Measurements from ENCODE around the gene NIM1K.

GRCh38 chr5:43316421-43316820, 124.4 kb downstream of the NIM1K start:
- TF ChIP-seq POLR2AphosphoS5 (IDR thresholded peaks at IDR 0.05) (no peak), CTCF (IDR thresholded peaks at IDR 0.05) (no peak), POLR2A (IDR thresholded peaks at IDR 0.05) (no peak)
